Measurements from ENCODE around the gene FAM136A. TPM values are rescaled to one million over a fixed set of nuclear protein-coding genes. Genes with fewer than 3 reads are reported as not detected.

The FAM136A gene
- total and polyA plus RNA-seq, 10 of the 15 experiments (the other 5 are each of a cell fraction or from before 2014, with no cell fraction given): 69.3 to 173 (median 107) TPM

DNA sequence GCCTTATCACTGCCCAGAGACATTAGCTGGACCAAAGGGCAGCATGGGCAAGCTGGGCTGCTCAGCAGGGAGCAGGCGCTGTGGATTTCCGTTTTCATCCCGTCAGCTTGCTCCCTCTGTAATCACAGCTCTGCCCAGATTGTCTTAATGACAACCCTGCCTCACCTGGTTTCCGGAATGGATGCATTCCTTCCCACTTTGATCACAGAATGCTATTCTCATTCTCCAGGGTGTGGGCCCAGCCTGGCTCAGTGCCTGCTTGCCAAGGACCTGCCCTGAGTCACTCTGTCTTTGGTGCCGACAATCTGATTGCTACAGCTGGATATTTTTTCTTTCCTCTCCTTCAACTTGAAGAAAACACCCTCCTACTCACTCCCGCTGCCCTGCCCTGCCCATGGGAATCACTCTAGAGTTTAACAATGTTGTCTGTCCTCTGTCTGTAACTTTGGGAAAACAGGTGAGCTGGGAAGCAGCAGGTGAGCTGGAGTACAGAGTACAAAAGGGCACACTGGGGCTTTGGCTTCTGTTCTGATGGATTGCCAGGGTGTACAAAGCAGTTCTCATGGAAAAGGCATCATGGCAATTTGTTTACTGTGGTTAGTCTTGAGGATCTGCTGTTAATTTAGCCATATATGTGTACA lies 27.2 kb upstream of the FAM136A start (continued):
- TF ChIP-seq ZNF207 (IDR thresholded peaks at IDR 0.05; ENCODE audit: borderline replicate concordance): no peak
- TF ChIP-seq YY1 (IDR thresholded peaks at IDR 0.05; ENCODE audit: low read depth, low read length): no peak
- TF ChIP-seq FOXK2 (IDR thresholded peaks at IDR 0.05): no peak

DNA sequence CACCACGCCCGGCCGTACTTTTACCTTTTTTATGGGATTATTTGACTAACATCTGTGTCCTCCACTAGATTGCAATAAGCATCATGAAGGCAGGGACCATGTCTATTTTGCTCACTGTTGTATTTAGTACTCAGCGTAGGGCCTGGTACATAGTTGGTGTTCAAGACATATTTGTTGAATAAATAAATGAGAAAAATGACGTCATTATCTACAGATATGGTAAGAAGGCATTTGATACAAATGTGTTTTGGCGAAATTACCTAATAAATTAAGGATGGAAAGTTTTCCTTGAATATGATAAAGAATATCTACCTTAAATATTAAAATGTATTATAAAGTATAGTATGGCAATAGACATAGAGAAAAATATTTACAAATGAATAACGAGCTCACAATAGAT lies 24.0 kb upstream of the FAM136A start:
- Histone ChIP-seq H3K4me3 (no peak overlapping the region), H3K4me2 (ENCODE audit: control insufficient read depth, insufficient read depth) (no peak overlapping the region), H3K9me3 (replicated peaks; ENCODE audit: control insufficient read depth, insufficient read depth, low read length) (no peaks in the 10 kb centered on the region), H3K4me1 (ENCODE audit: control insufficient read depth, insufficient read depth, low read length) (no peaks in the 10 kb centered on the region), H3K79me2 (ENCODE audit: control insufficient read depth, insufficient read depth, low read length) (no peaks in the 10 kb centered on the region), H3K9ac (ENCODE audit: control insufficient read depth, insufficient read depth, low read length) (no peak overlapping the region), H2AFZ (ENCODE audit: control insufficient read depth, low read depth, low read length) (no peak overlapping the region), H4K20me1 (ENCODE audit: control insufficient read depth, insufficient read depth) (no peaks in the 10 kb centered on the region), H3K27ac (ENCODE audit: control insufficient read depth, insufficient read depth) (no peak overlapping the region), H3K36me3 (ENCODE audit: control insufficient read depth in 2 of 2, insufficient read depth in 2 of 2, low read length in 1 of 2) (no peaks in the 10 kb centered on the region), H3K27me3 (replicated peaks in 1 of 2; ENCODE audit: control insufficient read depth in 2 of 2, insufficient read depth in 2 of 2, low read length in 1 of 2) (peaks cover 0 to 1% of the 10 kb centered on the region in 2 experiments; a peak in 1 of 4 replicates)
- no peak for ATAC-seq
- BruUV-seq (replicated peaks): no TSS peak
- ChIA-PET CTCF (interaction anchor here (0.6 kb wide), 1 partner anchor 22 kb away, joined by 3 read pairs; no protein-coding TSS in a partner anchor), POLR2A (no interaction called here), SMC1A (ENCODE audit: uncharacterized antibody, unreplicated experiment) (interaction anchor here (0.8 kb wide), 1 partner anchor 347 kb away, joined by 3 read pairs; no protein-coding TSS in a partner anchor), RAD21 (ENCODE audit: unreplicated experiment) (no interaction called here)
- FAIRE-seq: no peak
- WGBS (ENCODE audit: insufficient coverage, insufficient replicate concordance, low lambda C conversion rate, missing lambda C conversion rate): 48% methylated on average over 7 of the region's 7 CpGs
- in situ Hi-C loops (cut with MboI): no loop called here
- no peak for TF ChIP-seq EZH2 (IDR thresholded peaks at IDR 0.05; ENCODE audit: borderline replicate concordance, control insufficient read depth, low read depth, low read length)
- no peak for TF ChIP-seq ZSCAN29 (IDR thresholded peaks at IDR 0.05)
- TF ChIP-seq ASH2L (IDR thresholded peaks at IDR 0.05; ENCODE audit: borderline replicate concordance, low read depth): no peak
- TF ChIP-seq ATF7 (IDR thresholded peaks at IDR 0.05; ENCODE audit: low read depth): peak; percentile 83
- TF ChIP-seq RBBP5 (conservative IDR thresholded peaks at IDR 0.05): no peak
- TF ChIP-seq ZBED1 (IDR thresholded peaks at IDR 0.05; ENCODE audit: borderline replicate concordance): no peak
- no peak for TF ChIP-seq TCF7 (IDR thresholded peaks at IDR 0.05; ENCODE audit: borderline replicate concordance)
- TF ChIP-seq ZBTB4 (CRISPR knock-in tag; IDR thresholded peaks at IDR 0.05): no peak
- DNase-seq (ENCODE audit: low read depth, low spot score): no peak
- intact Hi-C loops (cut with micrococcal nuclease; ENCODE audit: unreplicated experiment): no loop called here
